ENCODE data around the gene GAS5.
A peak's percentile ranks its signal among the peaks of the same experiment; 100 is the strongest.

The GAS5 gene

GRCh38 chr1:173867753-173868265 lies at the start of gene GAS5:
TSS of gene GAS5 (minus strand) at chr1:173867989.
- peak within 1 kb of the TSS; percentile 78 for H3K4me3 ChIP-seq (ENCODE audit: low read length)
- H3K27me3 ChIP-seq (ENCODE audit: insufficient read depth, low read length): no peaks in the 10 kb centered on the region
- H3K36me3 ChIP-seq (ENCODE audit: insufficient read depth, low read length): peaks cover 58% of the 10 kb centered on the region
- no peaks in the 10 kb centered on the region for H3K9me3 ChIP-seq (ENCODE audit: low read length)
- peak within 1 kb of the TSS; percentile 89 for H2AFZ ChIP-seq (ENCODE audit: low read depth, low read length)
- H3K4me1 ChIP-seq (ENCODE audit: insufficient read depth, low read length): peaks cover 34% of the 10 kb centered on the region

GRCh38 chr1:173917149-173917548 lies 49.4 kb upstream of the GAS5 start, which contains the start of gene SERPINC1:
TSS of gene SERPINC1 (minus strand) at chr1:173917327. CDS start at chr1:173917259, 68 bp downstream.
- Histone ChIP-seq H2AFZ (ENCODE audit: low read depth, low read length) (no peak within 1 kb of the TSS), H3K4me1 (ENCODE audit: insufficient read depth, low read length) (no peaks in the 10 kb centered on the region), H3K27me3 (ENCODE audit: insufficient read depth, low read length) (no peaks in the 10 kb centered on the region), H3K36me3 (ENCODE audit: insufficient read depth, low read length) (no peaks in the 10 kb centered on the region), H3K4me3 (ENCODE audit: low read length) (no peak within 1 kb of the TSS), H3K9me3 (ENCODE audit: low read length) (no peaks in the 10 kb centered on the region)

- no peaks in the 10 kb centered on the region for H3K27me3 ChIP-seq (ENCODE audit: insufficient read depth, low read length)
Observed at GRCh38 chr1:173916667-173917066, 48.9 kb upstream of the GAS5 start.

GRCh38 chr1:173915596-173915995 lies 47.8 kb upstream of the GAS5 start:
- Histone ChIP-seq H3K4me1 (ENCODE audit: insufficient read depth, low read length) (no peaks in the 10 kb centered on the region), H3K4me3 (ENCODE audit: low read length) (no peak overlapping the region), H3K36me3 (ENCODE audit: insufficient read depth, low read length) (no peaks in the 10 kb centered on the region), H3K27me3 (ENCODE audit: insufficient read depth, low read length) (no peaks in the 10 kb centered on the region), H2AFZ (ENCODE audit: low read depth, low read length) (no peak overlapping the region), H3K9me3 (ENCODE audit: low read length) (no peaks in the 10 kb centered on the region)

More at GRCh38 chr1:173916667-173917066, 48.9 kb upstream of the GAS5 start:
- H3K36me3 ChIP-seq (ENCODE audit: insufficient read depth, low read length): no peaks in the 10 kb centered on the region
- no peak overlapping the region for H2AFZ ChIP-seq (ENCODE audit: low read depth, low read length)
- H3K4me3 ChIP-seq (ENCODE audit: low read length): no peak overlapping the region
- H3K4me1 ChIP-seq (ENCODE audit: insufficient read depth, low read length): no peaks in the 10 kb centered on the region
- no peaks in the 10 kb centered on the region for H3K9me3 ChIP-seq (ENCODE audit: low read length)

- H3K36me3 ChIP-seq (ENCODE audit: insufficient read depth, low read length): no peaks in the 10 kb centered on the region
- no peaks in the 10 kb centered on the region for H3K27me3 ChIP-seq (ENCODE audit: insufficient read depth, low read length)
- H3K9me3 ChIP-seq (ENCODE audit: low read length): peaks cover 3% of the 10 kb centered on the region
- H3K4me3 ChIP-seq (ENCODE audit: low read length): no peak overlapping the region
- no peak overlapping the region for H2AFZ ChIP-seq (ENCODE audit: low read depth, low read length)
- H3K4me1 ChIP-seq (ENCODE audit: insufficient read depth, low read length): no peaks in the 10 kb centered on the region
Observed at GRCh38 chr1:173914366-173914871, 46.6 kb upstream of the GAS5 start.

GRCh38 chr1:173913111-173913510 lies 45.3 kb upstream of the GAS5 start:
- H3K27me3 ChIP-seq (ENCODE audit: insufficient read depth, low read length): no peaks in the 10 kb centered on the region
- H3K36me3 ChIP-seq (ENCODE audit: insufficient read depth, low read length): no peaks in the 10 kb centered on the region
- no peak overlapping the region for H2AFZ ChIP-seq (ENCODE audit: low read depth, low read length)
- H3K4me3 ChIP-seq (ENCODE audit: low read length): no peak overlapping the region
- no peaks in the 10 kb centered on the region for H3K4me1 ChIP-seq (ENCODE audit: insufficient read depth, low read length)
- H3K9me3 ChIP-seq (ENCODE audit: low read length): peaks cover 3% of the 10 kb centered on the region

GRCh38 chr1:173903827-173904531 lies 36.2 kb upstream of the GAS5 start:
- H3K36me3 ChIP-seq (ENCODE audit: insufficient read depth, low read length): no peaks in the 10 kb centered on the region
- no peak overlapping the region for H3K4me3 ChIP-seq (ENCODE audit: low read length)
- no peak overlapping the region for H2AFZ ChIP-seq (ENCODE audit: low read depth, low read length)
- H3K4me1 ChIP-seq (ENCODE audit: insufficient read depth, low read length): no peaks in the 10 kb centered on the region
- no peaks in the 10 kb centered on the region for H3K27me3 ChIP-seq (ENCODE audit: insufficient read depth, low read length)
- no peaks in the 10 kb centered on the region for H3K9me3 ChIP-seq (ENCODE audit: low read length)

- Histone ChIP-seq H3K36me3 (ENCODE audit: insufficient read depth, low read length) (peaks cover 3% of the 10 kb centered on the region), H3K4me1 (ENCODE audit: insufficient read depth, low read length) (no peaks in the 10 kb centered on the region), H3K4me3 (ENCODE audit: low read length) (no peak overlapping the region)
Observed at GRCh38 chr1:173900992-173901391, 33.2 kb upstream of the GAS5 start.

GRCh38 chr1:173900427-173900826 lies 32.6 kb upstream of the GAS5 start:
- Histone ChIP-seq H3K4me3 (ENCODE audit: low read length) (no peak overlapping the region), H3K4me1 (ENCODE audit: insufficient read depth, low read length) (no peaks in the 10 kb centered on the region), H3K9me3 (ENCODE audit: low read length) (no peaks in the 10 kb centered on the region), H3K36me3 (ENCODE audit: insufficient read depth, low read length) (peaks cover 4% of the 10 kb centered on the region), H2AFZ (ENCODE audit: low read depth, low read length) (no peak overlapping the region), H3K27me3 (ENCODE audit: insufficient read depth, low read length) (no peaks in the 10 kb centered on the region)

More at GRCh38 chr1:173900992-173901391, 33.2 kb upstream of the GAS5 start:
- no peak overlapping the region for H2AFZ ChIP-seq (ENCODE audit: low read depth, low read length)
- no peaks in the 10 kb centered on the region for H3K27me3 ChIP-seq (ENCODE audit: insufficient read depth, low read length)
- no peaks in the 10 kb centered on the region for H3K9me3 ChIP-seq (ENCODE audit: low read length)

- Histone ChIP-seq H3K27me3 (ENCODE audit: insufficient read depth, low read length) (no peaks in the 10 kb centered on the region), H3K36me3 (ENCODE audit: insufficient read depth, low read length) (peaks cover 15% of the 10 kb centered on the region), H2AFZ (ENCODE audit: low read depth, low read length) (no peak overlapping the region), H3K4me1 (ENCODE audit: insufficient read depth, low read length) (no peaks in the 10 kb centered on the region), H3K4me3 (ENCODE audit: low read length) (no peak overlapping the region), H3K9me3 (ENCODE audit: low read length) (no peaks in the 10 kb centered on the region)
Observed at GRCh38 chr1:173894189-173894588, 26.4 kb upstream of the GAS5 start.

- no peak overlapping the region for H2AFZ ChIP-seq (ENCODE audit: low read depth, low read length)
- H3K27me3 ChIP-seq (ENCODE audit: insufficient read depth, low read length): no peaks in the 10 kb centered on the region
- H3K4me3 ChIP-seq (ENCODE audit: low read length): no peak overlapping the region
- peaks cover 17% of the 10 kb centered on the region for H3K36me3 ChIP-seq (ENCODE audit: insufficient read depth, low read length)
- H3K9me3 ChIP-seq (ENCODE audit: low read length): no peaks in the 10 kb centered on the region
- H3K4me1 ChIP-seq (ENCODE audit: insufficient read depth, low read length): peaks cover 6% of the 10 kb centered on the region
Observed at GRCh38 chr1:173893611-173894010, 25.8 kb upstream of the GAS5 start.

- Histone ChIP-seq H2AFZ (ENCODE audit: low read depth, low read length) (no peak overlapping the region), H3K4me1 (ENCODE audit: insufficient read depth, low read length) (peaks cover 11% of the 10 kb centered on the region), H3K27me3 (ENCODE audit: insufficient read depth, low read length) (no peaks in the 10 kb centered on the region), H3K4me3 (ENCODE audit: low read length) (no peak overlapping the region), H3K9me3 (ENCODE audit: low read length) (no peaks in the 10 kb centered on the region), H3K36me3 (ENCODE audit: insufficient read depth, low read length) (peaks cover 36% of the 10 kb centered on the region)
Observed at GRCh38 chr1:173889885-173890284, 22.1 kb upstream of the GAS5 start.

GRCh38 chr1:173888749-173889148 lies 21.0 kb upstream of the GAS5 start:
- H3K4me3 ChIP-seq (ENCODE audit: low read length): no peak overlapping the region
- H3K27me3 ChIP-seq (ENCODE audit: insufficient read depth, low read length): no peaks in the 10 kb centered on the region
- H3K9me3 ChIP-seq (ENCODE audit: low read length): no peaks in the 10 kb centered on the region
- no peak overlapping the region for H2AFZ ChIP-seq (ENCODE audit: low read depth, low read length)
- H3K4me1 ChIP-seq (ENCODE audit: insufficient read depth, low read length): peaks cover 11% of the 10 kb centered on the region
- H3K36me3 ChIP-seq (ENCODE audit: insufficient read depth, low read length): peaks cover 35% of the 10 kb centered on the region

All from neuron (in vitro differentiated cells).